ENCODE data around the gene WDFY3.

Gene WDFY3

DNA sequence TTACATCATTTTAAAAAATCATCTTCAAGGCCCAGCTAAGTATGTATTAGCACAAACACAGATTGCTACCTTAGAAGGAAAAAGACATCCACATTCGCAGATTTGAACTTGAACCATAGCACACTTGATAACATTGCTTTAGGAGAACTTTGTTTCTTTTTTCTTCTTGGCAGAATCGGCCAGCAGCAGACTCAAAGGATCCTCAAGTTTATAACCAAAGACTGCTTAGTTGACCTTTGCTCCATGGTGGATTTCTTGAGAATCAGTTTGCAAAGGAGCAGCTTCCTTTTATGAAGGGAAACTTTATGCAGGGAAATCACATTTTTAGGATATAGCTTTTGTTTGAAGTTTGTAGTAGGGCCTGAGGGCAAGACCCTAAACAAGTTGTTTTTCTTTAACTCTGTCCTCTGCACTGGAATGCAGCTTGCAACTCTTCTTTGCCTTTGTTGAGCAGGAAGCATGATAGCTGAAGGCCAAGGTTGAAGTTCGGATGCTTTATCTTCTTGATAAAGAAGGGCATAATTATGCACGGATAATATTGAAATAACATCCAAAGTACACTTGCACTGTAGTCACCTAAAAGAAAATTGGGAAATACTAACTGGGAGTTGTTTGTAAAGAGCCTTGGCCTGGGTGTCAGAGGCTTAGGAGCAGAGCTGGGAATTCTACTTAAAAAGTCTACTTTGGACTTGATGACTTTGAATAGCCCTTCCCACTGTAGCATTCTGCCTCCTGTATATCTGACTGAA, 305.1 kb downstream of the WDFY3 start:
- TF ChIP-seq, protein P1, sequence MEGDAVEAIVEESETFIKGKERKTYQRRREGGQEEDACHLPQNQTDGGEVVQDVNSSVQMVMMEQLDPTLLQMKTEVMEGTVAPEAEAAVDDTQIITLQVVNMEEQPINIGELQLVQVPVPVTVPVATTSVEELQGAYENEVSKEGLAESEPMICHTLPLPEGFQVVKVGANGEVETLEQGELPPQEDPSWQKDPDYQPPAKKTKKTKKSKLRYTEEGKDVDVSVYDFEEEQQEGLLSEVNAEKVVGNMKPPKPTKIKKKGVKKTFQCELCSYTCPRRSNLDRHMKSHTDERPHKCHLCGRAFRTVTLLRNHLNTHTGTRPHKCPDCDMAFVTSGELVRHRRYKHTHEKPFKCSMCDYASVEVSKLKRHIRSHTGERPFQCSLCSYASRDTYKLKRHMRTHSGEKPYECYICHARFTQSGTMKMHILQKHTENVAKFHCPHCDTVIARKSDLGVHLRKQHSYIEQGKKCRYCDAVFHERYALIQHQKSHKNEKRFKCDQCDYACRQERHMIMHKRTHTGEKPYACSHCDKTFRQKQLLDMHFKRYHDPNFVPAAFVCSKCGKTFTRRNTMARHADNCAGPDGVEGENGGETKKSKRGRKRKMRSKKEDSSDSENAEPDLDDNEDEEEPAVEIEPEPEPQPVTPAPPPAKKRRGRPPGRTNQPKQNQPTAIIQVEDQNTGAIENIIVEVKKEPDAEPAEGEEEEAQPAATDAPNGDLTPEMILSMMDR (IDR thresholded peaks at IDR 0.05; ENCODE audit: insufficient read depth, low read length) = no peak
- TF ChIP-seq GABPA (IDR thresholded peaks at IDR 0.05; ENCODE audit: low read depth) (no peak), SPI1 (IDR thresholded peaks at IDR 0.05; ENCODE audit: borderline replicate concordance, low read depth) (no peak), POLR2AphosphoS5 (IDR thresholded peaks at IDR 0.05; ENCODE audit: low read depth) (no peak)
- TF ChIP-seq, protein P2, sequence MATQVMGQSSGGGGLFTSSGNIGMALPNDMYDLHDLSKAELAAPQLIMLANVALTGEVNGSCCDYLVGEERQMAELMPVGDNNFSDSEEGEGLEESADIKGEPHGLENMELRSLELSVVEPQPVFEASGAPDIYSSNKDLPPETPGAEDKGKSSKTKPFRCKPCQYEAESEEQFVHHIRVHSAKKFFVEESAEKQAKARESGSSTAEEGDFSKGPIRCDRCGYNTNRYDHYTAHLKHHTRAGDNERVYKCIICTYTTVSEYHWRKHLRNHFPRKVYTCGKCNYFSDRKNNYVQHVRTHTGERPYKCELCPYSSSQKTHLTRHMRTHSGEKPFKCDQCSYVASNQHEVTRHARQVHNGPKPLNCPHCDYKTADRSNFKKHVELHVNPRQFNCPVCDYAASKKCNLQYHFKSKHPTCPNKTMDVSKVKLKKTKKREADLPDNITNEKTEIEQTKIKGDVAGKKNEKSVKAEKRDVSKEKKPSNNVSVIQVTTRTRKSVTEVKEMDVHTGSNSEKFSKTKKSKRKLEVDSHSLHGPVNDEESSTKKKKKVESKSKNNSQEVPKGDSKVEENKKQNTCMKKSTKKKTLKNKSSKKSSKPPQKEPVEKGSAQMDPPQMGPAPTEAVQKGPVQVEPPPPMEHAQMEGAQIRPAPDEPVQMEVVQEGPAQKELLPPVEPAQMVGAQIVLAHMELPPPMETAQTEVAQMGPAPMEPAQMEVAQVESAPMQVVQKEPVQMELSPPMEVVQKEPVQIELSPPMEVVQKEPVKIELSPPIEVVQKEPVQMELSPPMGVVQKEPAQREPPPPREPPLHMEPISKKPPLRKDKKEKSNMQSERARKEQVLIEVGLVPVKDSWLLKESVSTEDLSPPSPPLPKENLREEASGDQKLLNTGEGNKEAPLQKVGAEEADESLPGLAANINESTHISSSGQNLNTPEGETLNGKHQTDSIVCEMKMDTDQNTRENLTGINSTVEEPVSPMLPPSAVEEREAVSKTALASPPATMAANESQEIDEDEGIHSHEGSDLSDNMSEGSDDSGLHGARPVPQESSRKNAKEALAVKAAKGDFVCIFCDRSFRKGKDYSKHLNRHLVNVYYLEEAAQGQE (IDR thresholded peaks at IDR 0.05; ENCODE audit: insufficient replicate concordance, low read depth) = no peak
- Histone ChIP-seq H3K4me3 (replicated peaks; ENCODE audit: insufficient read depth, low read length) (no peak overlapping the region), H3K27me3 (ENCODE audit: insufficient read depth, poor library complexity, severe bottlenecking) (no peaks in the 10 kb centered on the region), H3K27ac (replicated peaks) (no peak overlapping the region)
- DNase-seq (ENCODE audit: low read depth in 1 of 2, low spot score in 1 of 2) = no peak

DNA sequence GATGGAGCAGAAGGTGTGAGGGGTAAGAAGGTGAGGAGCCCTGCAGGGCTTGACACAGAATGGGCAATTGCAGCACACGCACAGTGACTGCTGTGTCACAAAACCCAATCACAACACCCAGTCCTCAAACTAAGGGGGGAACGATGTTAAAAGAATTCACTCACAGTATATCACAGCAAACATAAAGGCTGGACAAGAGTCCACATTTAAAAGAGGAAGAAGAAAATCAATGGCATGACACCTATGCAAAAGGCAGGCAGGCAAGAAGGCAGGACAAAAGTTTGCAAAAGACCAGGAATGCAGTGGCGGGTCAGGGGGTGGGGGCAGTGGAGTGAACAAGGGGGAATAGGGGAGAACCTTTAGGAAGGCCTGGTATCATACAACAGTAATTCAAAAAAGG, 305.9 kb downstream of the WDFY3 start:
- Histone ChIP-seq H3K4me3 (replicated peaks; ENCODE audit: insufficient read depth, low read length) (no peak overlapping the region), H3K27ac (replicated peaks) (no peak overlapping the region), H3K27me3 (ENCODE audit: insufficient read depth, poor library complexity, severe bottlenecking) (no peaks in the 10 kb centered on the region)
- TF ChIP-seq, protein P2 (IDR thresholded peaks at IDR 0.05; ENCODE audit: insufficient replicate concordance, low read depth) = no peak
- no peak for TF ChIP-seq GABPA (IDR thresholded peaks at IDR 0.05; ENCODE audit: low read depth)
- no peak for TF ChIP-seq SPI1 (IDR thresholded peaks at IDR 0.05; ENCODE audit: borderline replicate concordance, low read depth)
- TF ChIP-seq, protein P1 (IDR thresholded peaks at IDR 0.05; ENCODE audit: insufficient read depth, low read length) = no peak
- no peak for TF ChIP-seq POLR2AphosphoS5 (IDR thresholded peaks at IDR 0.05; ENCODE audit: low read depth)
- no peak for DNase-seq (ENCODE audit: low read depth in 1 of 2, low spot score in 1 of 2)

DNA sequence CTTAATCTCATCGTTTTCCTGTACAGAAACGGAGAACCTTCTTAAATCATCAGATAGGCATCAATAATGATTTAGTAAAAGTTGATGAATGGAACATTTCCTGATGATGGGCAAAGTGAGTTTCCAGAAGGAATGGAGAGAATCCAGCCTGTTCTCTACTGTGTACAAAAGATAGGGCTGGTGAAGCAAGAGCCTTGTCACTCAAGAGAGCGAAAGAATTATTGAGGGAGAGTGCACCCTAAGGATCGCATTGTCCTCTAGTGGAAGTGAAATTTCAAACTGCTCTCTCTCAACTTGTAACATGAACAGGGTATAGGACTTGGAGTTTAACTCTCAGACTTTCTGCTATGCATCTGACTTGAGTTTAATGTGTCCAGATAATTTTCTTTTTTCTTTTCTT, 314.0 kb downstream of the WDFY3 start:
- H3K27me3 ChIP-seq (ENCODE audit: insufficient read depth, poor library complexity, severe bottlenecking) = no peaks in the 10 kb centered on the region
- no peak overlapping the region for H3K4me3 ChIP-seq (replicated peaks; ENCODE audit: insufficient read depth, low read length)
- no peak for DNase-seq (ENCODE audit: low read depth in 1 of 2, low spot score in 1 of 2)
- no peak overlapping the region for H3K27ac ChIP-seq (replicated peaks)
- TF ChIP-seq, protein P2 (IDR thresholded peaks at IDR 0.05; ENCODE audit: insufficient replicate concordance, low read depth) = no peak
- TF ChIP-seq, protein P1 (IDR thresholded peaks at IDR 0.05; ENCODE audit: insufficient read depth, low read length) = no peak
- TF ChIP-seq GABPA (IDR thresholded peaks at IDR 0.05; ENCODE audit: low read depth) (no peak), SPI1 (IDR thresholded peaks at IDR 0.05; ENCODE audit: borderline replicate concordance, low read depth) (no peak), POLR2AphosphoS5 (IDR thresholded peaks at IDR 0.05; ENCODE audit: low read depth) (no peak)

All from HL-60 (cell line).